ENCODE measurements around the gene TNFRSF4. TPM values are rescaled to one million over a fixed set of nuclear protein-coding genes. Genes with fewer than 3 reads are reported as not detected.

The TNFRSF4 gene
- total RNA-seq, 1 donor from 2014 or later, result 0.40 TPM

DNA sequence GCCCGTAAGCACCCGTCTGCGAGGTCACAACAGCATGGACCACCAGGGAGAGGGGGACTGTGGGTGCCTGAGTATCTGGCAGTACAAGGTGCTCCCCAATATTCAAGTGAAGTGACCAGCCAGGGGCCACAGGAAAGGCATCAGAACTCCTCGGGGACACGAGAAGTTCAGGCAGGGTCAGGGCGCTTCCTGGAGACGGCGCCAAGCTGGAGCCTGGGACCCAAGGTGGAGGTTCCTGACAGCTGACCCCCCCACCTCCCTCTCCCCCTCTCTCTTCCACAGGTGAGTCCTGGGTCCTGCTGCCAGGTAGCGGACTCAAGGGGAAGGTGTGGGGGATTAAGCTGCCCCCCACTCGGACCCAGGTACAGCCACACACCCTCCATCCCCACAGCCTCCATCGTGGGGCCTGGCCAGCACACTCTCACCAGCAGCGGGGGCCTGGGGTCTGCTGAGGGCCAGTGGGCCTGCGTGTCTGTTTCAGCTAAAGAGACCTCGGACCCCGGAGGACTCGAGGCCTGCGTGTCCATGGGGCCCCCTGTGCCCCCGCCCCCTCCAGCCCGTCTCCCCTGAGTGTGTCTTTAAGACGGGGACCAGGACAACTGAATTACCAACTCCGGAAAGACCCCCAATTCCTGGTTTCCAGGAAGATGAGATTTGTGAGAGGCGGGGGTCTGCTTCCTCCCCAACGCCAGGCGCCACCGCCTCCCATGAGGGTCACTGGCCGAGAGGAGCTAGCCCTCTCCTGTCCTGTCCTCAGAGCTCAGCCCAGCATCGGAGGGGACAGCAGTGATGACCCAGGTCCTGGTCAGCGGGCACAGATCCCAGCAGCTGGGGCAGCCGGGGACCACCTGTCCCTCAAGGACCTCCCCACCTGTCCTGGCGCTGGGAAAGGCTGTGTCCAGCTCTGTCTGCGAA is 13.7 kb downstream of the TNFRSF4 start:
- no peak overlapping the region for H3K4me3 ChIP-seq (ENCODE audit: low read depth, low read length)
- no peak for DNase-seq (ENCODE audit: low read depth)

DNA sequence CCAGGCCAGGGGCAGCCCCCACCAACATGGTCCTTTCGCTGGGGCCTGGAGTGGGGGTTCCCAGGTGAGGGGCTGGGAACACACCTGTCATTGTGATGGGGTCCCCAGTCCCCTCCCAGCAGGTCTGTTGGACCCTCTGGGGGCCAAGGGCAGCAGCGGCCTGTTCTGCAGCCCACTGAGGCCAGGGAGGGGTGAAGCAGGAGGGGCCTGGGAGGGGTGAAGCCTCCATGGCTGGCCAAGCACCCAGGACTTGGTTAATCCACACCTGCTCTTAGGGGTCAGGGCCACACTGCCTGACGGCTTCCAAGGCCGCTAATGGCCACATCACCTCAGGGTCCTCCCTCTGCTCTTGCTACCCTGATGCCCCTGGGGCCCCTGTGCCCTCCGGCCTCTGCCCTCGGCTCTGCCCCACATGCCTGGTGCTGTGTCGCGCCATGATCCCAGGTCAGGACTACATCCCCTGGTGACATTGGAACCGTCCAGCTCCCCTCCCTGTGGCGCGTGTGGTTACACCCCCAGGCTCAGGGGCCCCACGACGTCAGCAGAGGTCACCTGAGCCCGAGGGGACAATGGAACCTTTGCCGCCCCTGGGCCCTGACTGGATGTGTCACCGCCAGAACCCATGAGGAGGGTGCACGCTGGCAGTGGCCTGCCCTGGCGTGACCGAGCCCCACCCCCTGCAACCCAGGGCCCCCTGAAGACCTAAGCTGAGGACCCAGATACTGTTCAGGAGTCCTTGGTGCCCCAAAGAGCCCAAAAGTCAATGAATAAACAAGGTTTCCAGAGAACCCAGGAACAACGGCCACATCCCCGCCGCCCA is 14.6 kb downstream of the TNFRSF4 start:
- TF ChIP-seq, protein P1, sequence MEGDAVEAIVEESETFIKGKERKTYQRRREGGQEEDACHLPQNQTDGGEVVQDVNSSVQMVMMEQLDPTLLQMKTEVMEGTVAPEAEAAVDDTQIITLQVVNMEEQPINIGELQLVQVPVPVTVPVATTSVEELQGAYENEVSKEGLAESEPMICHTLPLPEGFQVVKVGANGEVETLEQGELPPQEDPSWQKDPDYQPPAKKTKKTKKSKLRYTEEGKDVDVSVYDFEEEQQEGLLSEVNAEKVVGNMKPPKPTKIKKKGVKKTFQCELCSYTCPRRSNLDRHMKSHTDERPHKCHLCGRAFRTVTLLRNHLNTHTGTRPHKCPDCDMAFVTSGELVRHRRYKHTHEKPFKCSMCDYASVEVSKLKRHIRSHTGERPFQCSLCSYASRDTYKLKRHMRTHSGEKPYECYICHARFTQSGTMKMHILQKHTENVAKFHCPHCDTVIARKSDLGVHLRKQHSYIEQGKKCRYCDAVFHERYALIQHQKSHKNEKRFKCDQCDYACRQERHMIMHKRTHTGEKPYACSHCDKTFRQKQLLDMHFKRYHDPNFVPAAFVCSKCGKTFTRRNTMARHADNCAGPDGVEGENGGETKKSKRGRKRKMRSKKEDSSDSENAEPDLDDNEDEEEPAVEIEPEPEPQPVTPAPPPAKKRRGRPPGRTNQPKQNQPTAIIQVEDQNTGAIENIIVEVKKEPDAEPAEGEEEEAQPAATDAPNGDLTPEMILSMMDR (conservative IDR thresholded peaks at IDR 0.05; ENCODE audit: low read depth, low read length), result no peak
- H3K4me3 ChIP-seq (ENCODE audit: low read depth, low read length), result no peak overlapping the region
- DNase-seq (ENCODE audit: low read depth), result no peak

More for the DNA sequence above, 13.7 kb downstream of the TNFRSF4 start:
- TF ChIP-seq, protein P1 (conservative IDR thresholded peaks at IDR 0.05; ENCODE audit: low read depth, low read length), result no peak

DNA sequence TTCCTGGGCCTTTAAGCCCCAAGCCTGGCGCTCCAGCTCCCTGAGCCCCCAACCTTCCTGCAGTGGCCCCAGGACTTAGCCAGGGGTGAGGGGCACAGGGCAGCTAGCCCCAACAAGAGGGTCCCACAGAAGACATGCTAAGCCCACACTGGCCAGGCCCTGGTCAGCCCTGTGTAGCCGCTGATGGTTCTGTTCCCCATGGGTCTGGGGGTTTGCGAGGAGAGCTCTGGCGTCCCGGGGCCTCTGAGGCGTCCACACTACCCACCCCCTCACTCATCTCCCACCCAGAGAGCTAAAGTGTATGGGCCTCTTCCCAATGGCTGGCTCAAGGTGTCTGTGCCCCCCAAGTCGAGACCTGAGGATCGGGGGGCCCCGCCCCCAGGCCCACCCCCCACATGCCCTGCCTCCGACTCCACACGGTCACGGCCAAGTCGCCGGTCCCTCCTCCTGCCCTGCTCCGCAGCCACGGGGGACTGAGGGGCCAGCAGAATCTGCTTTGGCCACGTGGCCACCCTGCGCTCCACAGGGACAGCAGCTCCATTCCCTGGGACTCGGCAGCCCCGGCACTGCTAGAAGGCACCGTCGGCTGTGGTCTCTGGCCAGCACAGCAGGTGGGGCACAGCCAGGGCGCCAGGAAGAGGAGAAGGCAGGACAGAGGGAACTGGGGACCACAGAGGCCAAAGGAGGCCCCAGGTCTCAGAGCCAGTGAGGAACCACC is 15.4 kb downstream of the TNFRSF4 start:
- DNase-seq (ENCODE audit: low read depth), result no peak
- TF ChIP-seq, protein P1 (conservative IDR thresholded peaks at IDR 0.05; ENCODE audit: low read depth, low read length), result no peak
- no peak overlapping the region for H3K4me3 ChIP-seq (ENCODE audit: low read depth, low read length)

DNA sequence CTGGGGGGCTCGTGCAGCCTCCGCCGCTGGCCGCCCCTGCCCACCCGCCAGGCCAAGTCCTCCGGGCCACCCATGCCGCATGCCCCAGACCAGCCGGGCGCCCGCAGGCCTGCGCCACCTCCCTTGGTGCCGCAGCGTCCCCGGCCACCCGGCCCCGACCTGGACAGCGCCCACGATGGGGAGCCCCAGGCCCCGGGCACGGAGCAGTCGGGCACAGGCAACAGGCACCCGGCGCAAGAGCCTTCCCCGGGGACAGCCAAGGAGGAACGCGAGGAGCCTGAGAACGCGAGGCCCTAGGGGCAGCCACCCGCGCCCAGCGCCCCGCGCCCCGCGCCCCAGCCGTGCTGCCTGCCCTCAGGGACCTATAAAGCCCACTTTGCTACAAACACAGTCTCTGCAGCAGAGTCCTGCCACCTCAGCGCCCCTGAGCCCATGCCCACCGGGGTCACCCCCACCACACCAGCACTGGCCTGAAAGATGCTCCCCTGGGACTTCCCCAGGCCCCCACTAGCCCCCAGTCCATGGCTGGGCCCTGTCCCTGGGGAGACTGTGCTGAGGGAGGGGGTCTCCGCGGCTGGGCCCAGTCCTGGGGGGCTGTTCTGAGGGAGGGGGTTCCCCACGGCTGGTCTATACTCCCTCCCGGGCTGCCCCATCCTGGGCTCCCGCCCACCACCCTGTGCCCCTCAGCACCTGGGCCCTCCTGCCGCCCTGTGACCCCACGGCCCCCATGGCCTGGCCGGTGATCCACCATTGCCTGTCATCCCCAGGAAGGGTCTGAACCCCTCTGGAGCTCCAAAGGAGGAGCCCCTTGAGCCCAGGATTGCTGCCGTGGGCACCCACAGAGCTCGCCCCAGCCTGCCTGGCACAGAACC is 16.2 kb downstream of the TNFRSF4 start:
- no peak for DNase-seq (ENCODE audit: low read depth)
- H3K4me3 ChIP-seq (ENCODE audit: low read depth, low read length), result no peak overlapping the region
- TF ChIP-seq, protein P1 (conservative IDR thresholded peaks at IDR 0.05; ENCODE audit: low read depth, low read length), result no peak

DNA sequence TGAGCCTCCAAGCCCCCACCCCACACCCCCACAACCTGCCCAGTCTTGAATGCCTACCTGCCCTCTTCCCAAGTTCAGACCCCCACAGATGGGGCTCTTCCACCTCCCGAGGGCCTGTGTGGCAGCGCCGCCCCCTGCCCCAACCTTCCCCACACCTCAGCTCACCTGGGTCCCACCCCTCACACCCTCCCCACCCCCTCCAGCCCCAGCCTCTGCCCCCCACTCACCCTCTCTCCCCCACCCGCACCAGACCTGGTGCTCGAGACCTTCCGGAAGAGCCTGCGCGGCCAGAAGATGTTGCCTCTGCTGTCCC is 16.8 kb downstream of the TNFRSF4 start:
- no peak overlapping the region for H3K4me3 ChIP-seq (ENCODE audit: low read depth, low read length)
- DNase-seq (ENCODE audit: low read depth), result no peak
- TF ChIP-seq, protein P1 (conservative IDR thresholded peaks at IDR 0.05; ENCODE audit: low read depth, low read length), result no peak

Data from epithelial cell of proximal tubule (primary cell).